Measurements from ENCODE around the gene GPRC5D.

DNA sequence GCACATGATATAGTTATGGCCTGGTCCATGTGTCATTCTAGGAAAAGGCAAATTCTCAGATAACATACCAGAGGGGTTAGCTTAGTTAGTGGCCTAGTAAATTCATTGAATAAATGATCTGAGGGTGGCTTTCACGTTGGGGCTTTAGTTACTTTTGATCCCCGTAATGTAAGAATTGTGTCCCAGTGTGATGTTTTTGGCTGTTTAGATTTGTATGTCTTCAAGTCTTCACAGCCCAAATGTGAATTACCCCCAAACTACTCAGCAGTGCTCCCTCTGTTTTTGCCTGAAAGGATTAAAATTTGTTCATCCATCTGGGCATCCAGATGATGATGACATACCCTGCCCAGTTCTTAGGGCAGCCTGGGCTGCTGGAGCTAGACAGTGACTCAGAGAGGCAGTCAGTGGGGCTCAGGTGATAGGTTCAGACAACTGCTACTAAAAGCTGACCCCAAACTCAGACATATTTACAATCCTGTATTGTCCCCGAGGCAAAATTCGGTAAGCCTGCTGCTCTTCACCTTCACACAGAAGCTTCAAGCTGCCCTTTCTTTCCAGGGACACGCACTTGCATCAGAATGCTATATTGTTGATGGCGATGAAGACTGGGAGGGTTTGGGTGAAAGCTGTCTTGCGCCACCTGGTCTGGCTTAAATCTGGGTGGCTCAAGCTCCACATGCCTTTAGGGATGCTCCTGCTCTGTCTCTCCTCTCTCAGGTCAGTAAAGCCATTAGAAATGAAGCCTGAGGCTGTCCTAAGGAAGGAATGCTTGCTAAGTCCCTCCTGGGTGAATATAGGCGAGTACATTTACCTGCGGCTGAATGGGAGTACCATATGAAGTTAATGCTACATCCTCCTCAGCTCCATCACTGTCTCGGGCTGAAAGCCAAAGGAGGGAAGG is 10.3 kb downstream of the GPRC5D start:
- TF ChIP-seq CTCF (IDR thresholded peaks at IDR 0.05) = no peak
- TF ChIP-seq POLR2A (IDR thresholded peaks at IDR 0.05) = no peak

All from testis (tissue), 2 donors.